ENCODE data around the gene RNF225. TPM values are rescaled to one million over a fixed set of nuclear protein-coding genes. Genes with fewer than 3 reads are reported as not detected.
A peak's percentile ranks its signal among the peaks of the same experiment; 100 is the strongest.

The RNF225 gene
- total and polyA plus RNA-seq, 2 donors: not detected

DNA sequence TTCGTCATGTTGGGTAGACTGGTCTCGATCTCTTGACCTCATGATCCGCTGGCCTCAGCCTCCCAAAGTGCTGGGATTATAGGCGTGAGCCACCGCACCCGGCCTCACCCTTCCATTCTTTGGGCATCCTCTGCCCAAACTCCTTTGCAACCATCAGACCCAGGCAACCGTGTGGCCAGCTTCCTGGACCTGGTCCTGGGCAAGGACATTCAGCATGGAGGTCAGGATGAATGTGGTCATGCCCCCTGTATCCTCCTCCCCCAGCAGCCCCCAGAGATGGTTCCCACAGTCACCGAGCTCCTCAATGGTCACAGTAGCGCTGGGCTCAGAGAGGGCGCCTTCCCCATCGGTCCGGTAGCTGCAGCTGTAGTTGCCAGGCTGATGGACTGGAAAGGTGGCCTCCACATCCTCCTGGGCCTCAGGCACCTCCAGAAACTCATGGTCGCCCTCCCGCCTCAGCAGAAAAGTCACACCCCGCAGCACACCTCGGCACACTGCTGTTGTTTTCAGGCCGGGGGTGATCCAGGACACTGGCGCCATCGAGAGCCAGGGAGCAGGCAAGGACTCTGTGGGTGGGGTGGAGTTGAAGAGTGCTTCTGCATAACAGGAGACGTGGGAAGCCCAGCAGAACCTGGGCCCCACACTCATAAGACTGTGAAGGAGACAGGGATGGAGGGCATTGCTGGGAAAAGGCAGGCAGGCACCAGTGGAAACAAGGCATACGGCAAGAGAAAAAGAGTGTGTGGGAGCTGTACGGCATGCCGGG, 43.3 kb upstream of the RNF225 start:
- DNase-seq (ENCODE audit: low read depth in 6 of 9, low spot score in 9 of 9): no peak
- peaks cover 0 to 4% of the 10 kb centered on the region in 2 donors for H3K36me3 ChIP-seq (ENCODE audit: control insufficient read depth in 2 of 2, insufficient read depth in 2 of 2, low read length in 1 of 2)
- H3K4me1 ChIP-seq (ENCODE audit: control insufficient read depth in 2 of 2, insufficient read depth in 2 of 2, low read length in 2 of 2): peaks cover 8 to 34% of the 10 kb centered on the region in 2 donors
- no peak overlapping the region for H3K27ac ChIP-seq (ENCODE audit: low read depth in 1 of 2, low read length in 1 of 2)
- peaks cover 21 to 75% of the 10 kb centered on the region in 2 donors for H3K27me3 ChIP-seq (ENCODE audit: control insufficient read depth in 2 of 2, insufficient read depth in 1 of 2, low read length in 1 of 2)
- 95% methylated on average over 23 of the region's 23 CpGs for WGBS
- H3K9me3 ChIP-seq (ENCODE audit: control insufficient read depth in 2 of 2, insufficient read depth in 1 of 2, low read length in 1 of 2): peaks cover 0 to 14% of the 10 kb centered on the region in 2 donors
- no peak overlapping the region for H3K4me3 ChIP-seq (ENCODE audit: low read length in 2 of 2)

DNA sequence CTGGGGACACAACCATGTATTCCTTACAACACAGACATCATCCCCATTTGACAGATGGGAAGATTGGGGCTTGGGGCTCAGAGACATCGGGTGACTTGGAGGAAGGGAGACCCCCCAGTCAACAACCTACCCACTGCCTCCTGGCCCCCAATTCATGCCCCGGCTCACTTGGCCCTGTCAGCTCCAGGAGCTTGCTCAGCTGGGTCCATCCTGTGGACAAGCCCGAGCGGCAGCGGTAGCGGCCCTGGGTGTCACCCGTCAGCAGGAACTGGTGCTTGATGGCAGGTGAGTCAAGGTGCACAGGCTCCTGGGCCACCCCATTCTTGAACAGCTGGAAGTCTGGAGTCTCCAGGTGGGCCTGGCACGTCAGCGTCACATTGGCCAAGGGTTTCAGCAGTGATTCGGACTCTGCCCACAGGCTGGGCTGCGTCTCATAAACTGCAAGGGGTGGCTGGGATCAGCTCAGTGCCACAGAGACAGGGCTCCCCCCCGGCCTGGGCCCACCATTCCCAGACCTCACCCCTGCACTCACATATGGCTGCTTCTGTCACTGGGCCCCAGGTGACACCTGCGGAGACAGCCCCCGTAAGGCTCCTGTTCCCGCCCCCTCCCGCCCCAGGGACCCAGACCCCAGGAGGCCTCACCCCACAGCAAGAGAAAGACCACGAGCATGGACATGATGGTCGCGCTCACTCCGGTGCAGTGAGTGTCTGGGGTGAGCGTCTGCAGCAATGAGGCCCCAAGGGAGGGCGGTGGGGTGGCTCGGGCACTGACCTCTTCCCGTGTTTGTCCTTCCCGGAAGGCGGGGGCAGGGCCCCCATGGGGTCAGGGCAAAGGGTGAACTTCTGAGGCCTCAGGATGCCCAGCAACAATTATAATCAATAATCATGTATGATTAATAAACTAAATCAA, 42.4 kb upstream of the RNF225 start, which contains the start of gene A1BG:
Gene A1BG, minus strand, starts transcription at position 733 of the 912 bp plus-strand sequence. Its CDS starts 55 bp downstream, at position 678.
- Histone ChIP-seq H3K27ac (ENCODE audit: low read depth in 1 of 2, low read length in 1 of 2) (no peak within 1 kb of the TSS), H3K9me3 (ENCODE audit: control insufficient read depth in 2 of 2, insufficient read depth in 1 of 2, low read length in 1 of 2) (peaks cover 0 to 13% of the 10 kb centered on the region in 2 donors), H3K4me1 (ENCODE audit: control insufficient read depth in 2 of 2, insufficient read depth in 2 of 2, low read length in 2 of 2) (peaks cover 8 to 28% of the 10 kb centered on the region in 2 donors), H3K27me3 (ENCODE audit: control insufficient read depth in 2 of 2, insufficient read depth in 1 of 2, low read length in 1 of 2) (peaks cover 22 to 76% of the 10 kb centered on the region in 2 donors), H3K4me3 (ENCODE audit: low read length in 2 of 2) (no peak within 1 kb of the TSS), H3K36me3 (ENCODE audit: control insufficient read depth in 2 of 2, insufficient read depth in 2 of 2, low read length in 1 of 2) (peaks cover 0 to 4% of the 10 kb centered on the region in 2 donors)
- DNase-seq (ENCODE audit: low read depth in 6 of 9, low spot score in 9 of 9): no peak
- 96% methylated on average over 26 of the region's 26 CpGs for WGBS

DNA sequence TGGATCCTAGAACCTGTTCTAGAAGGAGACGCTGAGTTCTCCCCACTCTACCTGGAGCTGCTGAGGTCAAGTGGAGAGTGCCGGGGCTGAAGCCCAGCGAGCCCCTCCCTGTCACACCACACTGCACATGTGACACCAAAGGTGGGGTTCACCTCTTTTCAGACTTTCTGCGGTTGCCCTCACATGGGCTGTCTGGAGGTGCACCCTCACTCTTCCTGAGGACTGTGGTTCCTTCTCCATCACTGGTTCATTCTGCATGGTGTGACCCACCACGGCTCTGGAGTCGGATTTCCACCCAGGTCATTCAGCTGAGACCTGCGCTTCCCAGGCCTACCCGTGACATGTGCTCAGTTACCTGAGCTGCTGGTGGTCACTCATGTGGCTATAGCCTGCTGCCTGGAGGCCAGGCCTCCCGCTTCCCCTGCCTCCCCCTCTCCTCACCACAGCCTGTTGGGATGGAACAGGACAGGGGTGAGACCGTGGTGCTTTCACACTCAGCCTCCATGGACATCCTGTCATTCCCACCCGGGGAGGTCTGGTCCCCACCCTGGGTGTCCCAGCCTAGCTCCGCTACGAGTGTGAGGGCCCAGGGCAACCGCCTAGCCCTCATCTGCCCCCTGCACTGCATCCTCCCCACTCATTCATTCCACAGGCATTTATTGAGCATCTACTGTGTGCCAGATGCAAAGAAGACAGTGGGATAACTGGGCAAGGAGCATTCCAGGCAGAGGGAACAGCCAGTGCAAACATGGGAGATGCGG, 41.6 kb upstream of the RNF225 start:
- no peak overlapping the region for H3K27ac ChIP-seq (ENCODE audit: low read depth in 1 of 2, low read length in 1 of 2)
- H3K36me3 ChIP-seq (ENCODE audit: control insufficient read depth in 2 of 2, insufficient read depth in 2 of 2, low read length in 1 of 2): peaks cover 0 to 4% of the 10 kb centered on the region in 2 donors
- DNase-seq (ENCODE audit: low read depth in 6 of 9, low spot score in 9 of 9): no peak
- H3K4me3 ChIP-seq (ENCODE audit: low read length in 2 of 2): no peak overlapping the region
- H3K4me1 ChIP-seq (ENCODE audit: control insufficient read depth in 2 of 2, insufficient read depth in 2 of 2, low read length in 2 of 2): peaks cover 8 to 25% of the 10 kb centered on the region in 2 donors
- 97% methylated on average over 15 of the region's 15 CpGs for WGBS
- peaks cover 22 to 75% of the 10 kb centered on the region in 2 donors for H3K27me3 ChIP-seq (ENCODE audit: control insufficient read depth in 2 of 2, insufficient read depth in 1 of 2, low read length in 1 of 2)
- H3K9me3 ChIP-seq (ENCODE audit: control insufficient read depth in 2 of 2, insufficient read depth in 1 of 2, low read length in 1 of 2): peaks cover 0 to 13% of the 10 kb centered on the region in 2 donors

DNA sequence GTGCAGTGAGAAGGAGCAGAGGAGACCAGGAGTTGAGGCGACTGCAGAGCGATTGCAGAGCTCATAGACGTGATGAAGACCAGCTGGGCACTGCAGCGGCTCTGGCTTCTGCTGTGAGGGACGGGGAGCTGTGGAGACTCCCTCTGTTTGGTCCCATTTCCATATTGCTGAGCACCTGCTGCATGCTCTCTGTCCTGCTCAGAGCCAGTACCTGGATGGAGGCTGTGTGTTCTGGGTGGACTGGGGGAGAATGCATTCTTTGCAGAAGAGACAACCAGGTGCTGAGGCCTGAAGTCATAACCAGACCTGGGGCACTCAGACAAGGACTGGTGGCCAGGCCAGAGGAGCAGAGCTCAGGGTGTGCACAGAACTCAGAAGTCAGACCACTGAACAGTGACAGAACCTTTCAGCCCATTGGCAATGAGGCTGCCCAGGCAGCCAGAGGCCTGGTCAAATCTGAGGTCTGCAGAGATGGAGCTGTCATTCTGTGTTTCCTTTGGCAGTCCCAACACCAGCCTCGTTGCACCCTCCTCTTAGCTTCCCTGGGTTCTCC, 40.9 kb upstream of the RNF225 start:
- Histone ChIP-seq H3K36me3 (ENCODE audit: control insufficient read depth in 2 of 2, insufficient read depth in 2 of 2, low read length in 1 of 2) (peaks cover 0 to 4% of the 10 kb centered on the region in 2 donors), H3K4me3 (ENCODE audit: low read length in 2 of 2) (no peak overlapping the region), H3K27me3 (ENCODE audit: control insufficient read depth in 2 of 2, insufficient read depth in 1 of 2, low read length in 1 of 2) (peaks cover 22 to 73% of the 10 kb centered on the region in 2 donors), H3K9me3 (ENCODE audit: control insufficient read depth in 2 of 2, insufficient read depth in 1 of 2, low read length in 1 of 2) (peaks cover 0 to 13% of the 10 kb centered on the region in 2 donors), H3K27ac (ENCODE audit: low read depth in 1 of 2, low read length in 1 of 2) (no peak overlapping the region), H3K4me1 (ENCODE audit: control insufficient read depth in 2 of 2, insufficient read depth in 2 of 2, low read length in 2 of 2) (peaks cover 8 to 25% of the 10 kb centered on the region in 2 donors)
- no peak for DNase-seq (ENCODE audit: low read depth in 6 of 9, low spot score in 9 of 9)
- 90% methylated on average over 6 of the region's 6 CpGs for WGBS

DNA sequence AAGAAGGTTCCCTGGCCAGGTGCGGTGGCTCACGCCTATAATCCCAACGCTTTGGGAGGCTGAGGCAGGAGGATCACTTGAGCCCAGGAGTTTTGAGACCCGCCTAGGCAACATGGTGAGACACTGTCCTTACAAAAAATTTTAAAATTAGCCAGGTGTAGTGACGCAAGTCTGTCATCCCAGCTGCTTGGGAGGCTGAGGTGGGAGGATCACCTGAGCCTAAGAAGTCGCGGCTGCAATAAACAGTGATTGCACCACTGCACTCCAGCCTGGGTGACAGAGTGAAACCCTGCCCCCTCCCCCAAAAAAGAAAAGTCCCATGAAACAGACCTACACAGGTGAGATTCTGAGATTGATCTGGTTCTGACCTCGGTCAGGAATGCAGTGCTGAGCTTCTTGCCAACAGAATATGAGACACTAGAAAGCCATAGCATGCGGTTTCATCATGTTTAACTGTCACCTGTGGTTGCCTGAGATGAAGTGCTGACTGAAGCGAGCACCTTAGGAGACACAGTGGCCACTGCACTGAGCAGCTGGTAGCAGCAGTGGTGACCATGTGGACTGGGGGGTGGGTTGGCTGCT, 40.1 kb upstream of the RNF225 start:
- 89% methylated on average over 10 of the region's 10 CpGs for WGBS
- Histone ChIP-seq H3K27ac (ENCODE audit: low read depth in 1 of 2, low read length in 1 of 2) (no peak overlapping the region), H3K4me3 (ENCODE audit: low read length in 2 of 2) (no peak overlapping the region), H3K36me3 (ENCODE audit: control insufficient read depth in 2 of 2, insufficient read depth in 2 of 2, low read length in 1 of 2) (peaks cover 0 to 4% of the 10 kb centered on the region in 2 donors), H3K9me3 (ENCODE audit: control insufficient read depth in 2 of 2, insufficient read depth in 1 of 2, low read length in 1 of 2) (peaks cover 0 to 13% of the 10 kb centered on the region in 2 donors), H3K4me1 (ENCODE audit: control insufficient read depth in 2 of 2, insufficient read depth in 2 of 2, low read length in 2 of 2) (peaks cover 8 to 19% of the 10 kb centered on the region in 2 donors), H3K27me3 (ENCODE audit: control insufficient read depth in 2 of 2, insufficient read depth in 1 of 2, low read length in 1 of 2) (peaks cover 14 to 65% of the 10 kb centered on the region in 2 donors)
- DNase-seq (ENCODE audit: low read depth in 6 of 9, low spot score in 9 of 9): no peak

DNA sequence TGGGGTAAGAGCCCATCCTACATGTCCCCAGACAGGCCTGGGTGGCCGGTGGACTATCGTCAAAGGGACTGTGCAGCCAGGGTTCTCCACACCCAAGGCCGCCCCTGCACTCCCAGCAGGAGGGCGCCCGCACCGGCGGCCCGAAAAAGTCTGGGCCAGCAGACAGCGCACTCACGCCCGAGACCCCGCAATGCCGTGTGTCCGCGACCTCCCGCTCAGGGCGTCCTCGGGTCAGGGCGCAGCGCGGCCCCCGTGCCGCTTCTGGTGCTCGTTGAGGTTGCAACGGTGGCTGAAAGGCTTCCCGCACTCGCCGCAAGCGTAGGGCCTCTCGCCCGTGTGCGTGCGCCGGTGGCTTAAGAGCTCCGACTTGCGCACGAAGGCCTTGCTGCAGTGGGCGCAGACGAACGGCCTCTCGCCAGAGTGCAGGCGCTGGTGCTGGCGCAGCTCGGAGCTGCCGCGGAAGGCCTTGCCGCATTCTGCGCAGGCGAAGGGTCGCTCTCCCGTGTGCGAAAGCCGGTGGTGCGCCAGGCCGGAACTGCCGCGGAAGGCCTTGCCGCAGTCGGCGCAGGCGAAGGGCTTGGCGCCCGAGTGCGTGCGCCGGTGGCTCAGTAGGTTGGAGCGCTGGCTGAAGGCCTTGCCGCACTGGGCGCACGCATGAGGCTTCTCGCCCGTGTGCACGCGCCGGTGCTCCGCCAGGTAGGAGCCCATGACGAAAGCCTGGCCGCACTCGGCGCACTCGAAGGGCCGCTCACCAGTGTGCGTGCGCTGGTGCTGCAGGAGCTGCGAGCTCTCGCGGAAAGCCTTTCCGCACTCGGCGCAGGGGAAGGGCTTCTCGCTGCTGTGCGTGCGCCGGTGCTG, 39.3 kb upstream of the RNF225 start:
- Histone ChIP-seq H3K27me3 (ENCODE audit: control insufficient read depth in 2 of 2, insufficient read depth in 1 of 2, low read length in 1 of 2) (peaks cover 13 to 57% of the 10 kb centered on the region in 2 donors), H3K27ac (ENCODE audit: low read depth in 1 of 2, low read length in 1 of 2) (peak overlapping the region in 1 of 2 donors; percentile 56), H3K4me3 (ENCODE audit: low read length in 2 of 2) (peak overlapping the region; percentile 13 to 52), H3K9me3 (ENCODE audit: control insufficient read depth in 2 of 2, insufficient read depth in 1 of 2, low read length in 1 of 2) (peaks cover 0 to 13% of the 10 kb centered on the region in 2 donors), H3K36me3 (ENCODE audit: control insufficient read depth in 2 of 2, insufficient read depth in 2 of 2, low read length in 1 of 2) (peaks cover 0 to 2% of the 10 kb centered on the region in 2 donors), H3K4me1 (ENCODE audit: control insufficient read depth in 2 of 2, insufficient read depth in 2 of 2, low read length in 2 of 2) (peaks cover 8 to 19% of the 10 kb centered on the region in 2 donors)
- DNase-seq (ENCODE audit: low read depth in 6 of 9, low spot score in 9 of 9): peak in 7 of 9 donors; percentile 13 to 73 (median 30)
- 9% methylated on average over 94 of the region's 94 CpGs for WGBS

DNA sequence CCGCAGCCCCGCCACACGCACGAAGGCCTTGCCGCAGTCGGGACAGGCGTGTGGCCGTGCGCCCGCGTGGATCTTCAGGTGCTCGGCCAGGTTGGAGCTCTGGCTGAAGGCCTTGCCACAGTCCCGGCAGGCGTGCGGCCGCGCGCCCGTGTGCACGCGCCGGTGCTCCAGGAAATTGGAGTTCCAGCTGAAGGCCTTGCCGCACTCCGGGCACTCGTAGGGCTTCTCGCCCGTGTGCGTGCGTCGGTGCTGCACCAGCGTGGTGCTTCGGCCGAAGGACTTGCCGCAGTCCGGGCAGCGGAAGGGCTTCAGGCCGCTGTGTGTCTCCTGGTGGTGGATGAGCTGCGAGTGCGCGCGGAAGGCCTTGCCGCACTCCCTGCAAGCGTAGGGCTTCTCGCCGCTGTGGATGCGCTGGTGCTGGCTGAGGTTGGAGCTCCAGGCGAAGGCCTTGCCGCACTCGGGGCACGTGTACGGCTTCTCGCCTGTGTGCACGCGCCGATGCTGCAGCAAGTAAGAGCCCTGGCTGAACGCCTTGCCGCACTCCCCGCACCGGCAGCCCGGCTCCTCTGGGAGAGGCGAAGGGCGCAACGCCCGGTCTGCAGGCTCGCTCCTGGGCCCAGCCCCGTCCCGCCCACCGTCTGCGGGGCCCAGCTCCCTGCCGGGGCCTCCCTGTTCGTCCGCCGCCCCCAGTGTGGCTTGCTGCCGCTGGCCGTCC, 38.5 kb upstream of the RNF225 start:
- H3K27ac ChIP-seq (ENCODE audit: low read depth in 1 of 2, low read length in 1 of 2): peak overlapping the region in 1 of 2 donors; percentile 53
- WGBS: 36% methylated on average over 75 of the region's 75 CpGs
- peaks cover 13 to 55% of the 10 kb centered on the region in 2 donors for H3K27me3 ChIP-seq (ENCODE audit: control insufficient read depth in 2 of 2, insufficient read depth in 1 of 2, low read length in 1 of 2)
- H3K4me1 ChIP-seq (ENCODE audit: control insufficient read depth in 2 of 2, insufficient read depth in 2 of 2, low read length in 2 of 2): peaks cover 12 to 22% of the 10 kb centered on the region in 2 donors
- H3K4me3 ChIP-seq (ENCODE audit: low read length in 2 of 2): peak overlapping the region; percentile 13 to 52
- no peak for DNase-seq (ENCODE audit: low read depth in 6 of 9, low spot score in 9 of 9)
- H3K9me3 ChIP-seq (ENCODE audit: control insufficient read depth in 2 of 2, insufficient read depth in 1 of 2, low read length in 1 of 2): peaks cover 0 to 16% of the 10 kb centered on the region in 2 donors
- no peaks in the 10 kb centered on the region for H3K36me3 ChIP-seq (ENCODE audit: control insufficient read depth in 2 of 2, insufficient read depth in 2 of 2, low read length in 1 of 2)
